Measurements from ENCODE around the gene SMNDC1. TPM values are rescaled to one million over a fixed set of nuclear protein-coding genes. Genes with fewer than 3 reads are reported as not detected.
"Not testable (repeated sequence)": the region's sequence is repeated elsewhere in the genome, so short reads cannot be mapped to it uniquely, and the experiment has no call there.

Gene SMNDC1
- total RNA-seq, 2 donors from 2014 or later: 8.0 to 11.0 TPM

- 98% methylated on average over 5 of the region's 5 CpGs for WGBS
- intact Hi-C loops (cut with DNase I): loop anchor here (5.0 to 10.0 kb wide), 2 partner anchors 49 to 392 kb away; no protein-coding TSS in a partner anchor
- Histone ChIP-seq H3K4me3 (no peak overlapping the region), H3K9me3 (no peaks in the 10 kb centered on the region), H3K4me1 (replicated peaks) (no peaks in the 10 kb centered on the region), H3K27ac (no peak overlapping the region), H3K27me3 (replicated peaks; ENCODE audit: insufficient read depth) (no peaks in the 10 kb centered on the region), H3K36me3 (no peaks in the 10 kb centered on the region)
- no peak for DNase-seq (ENCODE audit: low spot score)
- TF ChIP-seq, protein P1, sequence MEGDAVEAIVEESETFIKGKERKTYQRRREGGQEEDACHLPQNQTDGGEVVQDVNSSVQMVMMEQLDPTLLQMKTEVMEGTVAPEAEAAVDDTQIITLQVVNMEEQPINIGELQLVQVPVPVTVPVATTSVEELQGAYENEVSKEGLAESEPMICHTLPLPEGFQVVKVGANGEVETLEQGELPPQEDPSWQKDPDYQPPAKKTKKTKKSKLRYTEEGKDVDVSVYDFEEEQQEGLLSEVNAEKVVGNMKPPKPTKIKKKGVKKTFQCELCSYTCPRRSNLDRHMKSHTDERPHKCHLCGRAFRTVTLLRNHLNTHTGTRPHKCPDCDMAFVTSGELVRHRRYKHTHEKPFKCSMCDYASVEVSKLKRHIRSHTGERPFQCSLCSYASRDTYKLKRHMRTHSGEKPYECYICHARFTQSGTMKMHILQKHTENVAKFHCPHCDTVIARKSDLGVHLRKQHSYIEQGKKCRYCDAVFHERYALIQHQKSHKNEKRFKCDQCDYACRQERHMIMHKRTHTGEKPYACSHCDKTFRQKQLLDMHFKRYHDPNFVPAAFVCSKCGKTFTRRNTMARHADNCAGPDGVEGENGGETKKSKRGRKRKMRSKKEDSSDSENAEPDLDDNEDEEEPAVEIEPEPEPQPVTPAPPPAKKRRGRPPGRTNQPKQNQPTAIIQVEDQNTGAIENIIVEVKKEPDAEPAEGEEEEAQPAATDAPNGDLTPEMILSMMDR (IDR thresholded peaks at IDR 0.05): no peak
- TF ChIP-seq POLR2AphosphoS5 (IDR thresholded peaks at IDR 0.05): no peak
- no peak for TF ChIP-seq POLR2A (IDR thresholded peaks at IDR 0.05)
Measured at GRCh38 chr10:110276603-110277002, 28.1 kb downstream of the SMNDC1 start.

DNA sequence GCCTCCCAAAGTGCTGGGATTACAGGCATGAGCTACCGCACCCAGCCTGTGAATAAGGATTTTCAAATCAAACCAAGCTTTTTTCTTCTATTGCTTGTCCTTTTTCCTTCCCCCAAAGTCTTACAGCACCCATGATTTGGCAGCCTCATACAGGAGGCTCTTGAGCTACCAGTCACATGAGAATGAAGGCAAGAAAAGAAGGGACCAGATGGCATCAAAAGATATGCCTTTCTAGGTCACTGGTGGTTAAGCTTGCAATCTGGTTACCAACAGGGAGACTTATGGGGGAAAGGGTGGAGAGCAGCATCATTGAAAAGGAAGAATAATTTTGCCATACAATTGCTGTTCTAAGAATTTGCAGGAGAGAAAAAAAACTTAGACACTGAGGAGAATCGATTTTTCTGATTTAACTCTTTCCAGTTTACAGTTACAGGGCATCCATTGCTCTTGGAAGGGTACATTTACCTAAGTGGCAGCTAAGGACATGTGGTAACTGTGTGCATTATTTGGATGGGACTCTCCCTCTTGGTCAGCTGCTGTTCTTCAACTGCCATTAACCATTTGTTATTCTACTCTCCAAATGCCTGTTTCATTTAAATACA lies 29.5 kb downstream of the SMNDC1 start:
- Histone ChIP-seq H3K27ac (no peak overlapping the region), H3K9me3 (no peaks in the 10 kb centered on the region), H3K4me3 (no peak overlapping the region), H3K4me1 (replicated peaks) (no peaks in the 10 kb centered on the region), H3K36me3 (no peaks in the 10 kb centered on the region), H3K27me3 (replicated peaks; ENCODE audit: insufficient read depth) (no peaks in the 10 kb centered on the region)
- 67% methylated on average over 2 of the region's 2 CpGs for WGBS
- TF ChIP-seq POLR2A (IDR thresholded peaks at IDR 0.05): no peak
- no peak for TF ChIP-seq POLR2AphosphoS5 (IDR thresholded peaks at IDR 0.05)
- TF ChIP-seq, protein P1 (IDR thresholded peaks at IDR 0.05): no peak
- intact Hi-C loops (cut with DNase I): loop anchor here (5.0 to 10.0 kb wide), 2 partner anchors 48 to 390 kb away; no protein-coding TSS in a partner anchor
- DNase-seq (ENCODE audit: low spot score): no peak

DNA sequence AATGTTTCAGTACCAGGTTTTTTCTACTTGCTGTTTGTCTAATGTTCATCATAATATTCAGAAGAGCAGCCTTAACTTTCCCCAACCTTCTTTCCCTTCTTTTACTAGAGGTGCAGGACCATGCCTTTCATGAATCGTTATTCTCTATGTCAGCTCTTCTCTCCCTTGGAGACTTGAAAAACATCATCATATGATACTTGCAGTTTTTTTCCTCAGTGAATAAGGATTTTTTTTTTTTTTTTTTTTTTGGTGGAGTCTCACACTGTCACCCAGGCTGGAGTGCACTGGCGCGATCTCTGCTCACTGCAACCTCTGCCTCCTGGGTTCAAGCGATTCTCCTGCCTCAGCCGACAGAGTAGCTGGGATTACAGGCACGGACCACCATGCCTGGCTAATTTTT lies 30.1 kb downstream of the SMNDC1 start:
- no peaks in the 10 kb centered on the region for H3K36me3 ChIP-seq
- no peak overlapping the region for H3K4me3 ChIP-seq
- TF ChIP-seq, protein P1 (IDR thresholded peaks at IDR 0.05): no peak
- no peak for TF ChIP-seq POLR2A (IDR thresholded peaks at IDR 0.05)
- no peak for TF ChIP-seq POLR2AphosphoS5 (IDR thresholded peaks at IDR 0.05)
- no peak overlapping the region for H3K27ac ChIP-seq
- H3K9me3 ChIP-seq: no peaks in the 10 kb centered on the region
- intact Hi-C loops (cut with DNase I): loop anchor here (5.0 to 10.0 kb wide), 2 partner anchors 47 to 390 kb away; no protein-coding TSS in a partner anchor
- WGBS: 86% methylated on average over 6 of the region's 6 CpGs
- no peaks in the 10 kb centered on the region for H3K27me3 ChIP-seq (replicated peaks; ENCODE audit: insufficient read depth)
- DNase-seq (ENCODE audit: low spot score): no peak
- H3K4me1 ChIP-seq (replicated peaks): no peaks in the 10 kb centered on the region

GRCh38 chr10:110274072-110274627 lies 30.6 kb downstream of the SMNDC1 start:
- Histone ChIP-seq H3K4me1 (replicated peaks) (no peaks in the 10 kb centered on the region), H3K36me3 (no peaks in the 10 kb centered on the region), H3K27ac (no peak overlapping the region), H3K27me3 (replicated peaks; ENCODE audit: insufficient read depth) (no peaks in the 10 kb centered on the region), H3K9me3 (no peaks in the 10 kb centered on the region), H3K4me3 (no peak overlapping the region)
- no peak for DNase-seq (ENCODE audit: low spot score)
- intact Hi-C loops (cut with DNase I): loop anchor here (10.0 kb wide), 1 partner anchor 389 kb away; no protein-coding TSS in a partner anchor
- TF ChIP-seq, protein P1 (IDR thresholded peaks at IDR 0.05): no peak
- TF ChIP-seq POLR2AphosphoS5 (IDR thresholded peaks at IDR 0.05) (no peak), POLR2A (IDR thresholded peaks at IDR 0.05) (no peak)

GRCh38 chr10:110273474-110273873 lies 31.2 kb downstream of the SMNDC1 start:
- no peak overlapping the region for H3K27ac ChIP-seq
- intact Hi-C loops (cut with DNase I): loop anchor here (10.0 kb wide), 1 partner anchor 389 kb away; no protein-coding TSS in a partner anchor
- no peaks in the 10 kb centered on the region for H3K4me1 ChIP-seq (replicated peaks)
- 68% methylated on average over 4 of the region's 4 CpGs for WGBS
- no peak overlapping the region for H3K4me3 ChIP-seq
- no peaks in the 10 kb centered on the region for H3K9me3 ChIP-seq
- peak; percentile 20 for DNase-seq (ENCODE audit: low spot score)
- TF ChIP-seq POLR2AphosphoS5 (IDR thresholded peaks at IDR 0.05): no peak
- TF ChIP-seq, protein P1 (IDR thresholded peaks at IDR 0.05): no peak
- TF ChIP-seq POLR2A (IDR thresholded peaks at IDR 0.05): no peak
- no peaks in the 10 kb centered on the region for H3K27me3 ChIP-seq (replicated peaks; ENCODE audit: insufficient read depth)
- no peaks in the 10 kb centered on the region for H3K36me3 ChIP-seq

- H3K4me1 ChIP-seq (replicated peaks); H3K9me3 ChIP-seq; H3K27ac ChIP-seq; H3K27me3 ChIP-seq (replicated peaks; ENCODE audit: insufficient read depth); H3K36me3 ChIP-seq; H3K4me3 ChIP-seq; DNase-seq (ENCODE audit: low spot score): not testable (repeated sequence)
- intact Hi-C loops (cut with DNase I): loop anchor here (10.0 kb wide), 1 partner anchor 388 kb away; no protein-coding TSS in a partner anchor
- WGBS: 93% methylated on average over 15 of the region's 15 CpGs
Measured at GRCh38 chr10:110272995-110273394, 31.7 kb downstream of the SMNDC1 start.
